ENCODE data around the gene CPN2. TPM values are rescaled to one million over a fixed set of nuclear protein-coding genes. Genes with fewer than 3 reads are reported as not detected.

The CPN2 gene
- total and polyA plus RNA-seq, 10 of the 15 experiments (the other 5 are each of a cell fraction or from before 2014, with no cell fraction given): not detected

GRCh38 chr3:194367992-194368841 lies 17.1 kb upstream of the CPN2 start:
- 19% methylated on average over 18 of the region's 18 CpGs for WGBS (ENCODE audit: insufficient coverage, insufficient replicate concordance, low lambda C conversion rate, missing lambda C conversion rate)
- Histone ChIP-seq H3K27ac (ENCODE audit: control insufficient read depth, insufficient read depth) (no peak overlapping the region), H3K4me3 (no peak overlapping the region), H3K9me3 (replicated peaks; ENCODE audit: control insufficient read depth, insufficient read depth, low read length) (no peaks in the 10 kb centered on the region), H3K9ac (ENCODE audit: control insufficient read depth, insufficient read depth, low read length) (no peak overlapping the region), H3K79me2 (ENCODE audit: control insufficient read depth, insufficient read depth, low read length) (no peaks in the 10 kb centered on the region), H3K36me3 (ENCODE audit: control insufficient read depth in 2 of 2, insufficient read depth in 2 of 2, low read length in 1 of 2) (no peaks in the 10 kb centered on the region), H3K27me3 (replicated peaks in 1 of 2; ENCODE audit: control insufficient read depth in 2 of 2, insufficient read depth in 2 of 2, low read length in 1 of 2) (peaks cover 8 to 14% of the 10 kb centered on the region in 2 experiments; a peak in 3 of 4 replicates), H3K4me2 (ENCODE audit: control insufficient read depth, insufficient read depth) (no peak overlapping the region), H2AFZ (ENCODE audit: control insufficient read depth, low read depth, low read length) (no peak overlapping the region), H4K20me1 (ENCODE audit: control insufficient read depth, insufficient read depth) (no peaks in the 10 kb centered on the region), H3K4me1 (ENCODE audit: control insufficient read depth, insufficient read depth, low read length) (no peaks in the 10 kb centered on the region)
- DNase-seq (ENCODE audit: low read depth, low spot score) (no peak), FAIRE-seq (no peak), ATAC-seq (no peak)
- intact Hi-C loops (cut with micrococcal nuclease; ENCODE audit: unreplicated experiment): no loop called here
- POLR2A ChIA-PET: no interaction called here
- BruUV-seq (replicated peaks): no TSS peak
- SMC1A ChIA-PET (ENCODE audit: uncharacterized antibody, unreplicated experiment): no interaction called here
- TF ChIP-seq TBL1XR1 (IDR thresholded peaks at IDR 0.05; ENCODE audit: low read depth, low read length) (no peak), CEBPZ (IDR thresholded peaks at IDR 0.05; ENCODE audit: low read depth, low read length) (no peak), BMI1 (IDR thresholded peaks at IDR 0.05; ENCODE audit: borderline replicate concordance) (no peak), JUND (IDR thresholded peaks at IDR 0.05; ENCODE audit: low read depth, low read length) (no peak), CHD4 (IDR thresholded peaks at IDR 0.05) (no peak), TAF1 (IDR thresholded peaks at IDR 0.05; ENCODE audit: borderline replicate concordance, low read depth, low read length) (no peak), ZBTB40 (IDR thresholded peaks at IDR 0.05; ENCODE audit: borderline replicate concordance) (no peak), NR2C1 (IDR thresholded peaks at IDR 0.05) (no peak), FOS (IDR thresholded peaks at IDR 0.05; ENCODE audit: borderline replicate concordance, extremely low read depth, insufficient read length) (no peak), MYC (IDR thresholded peaks at IDR 0.05; ENCODE audit: insufficient read depth, insufficient read length, insufficient replicate concordance, low read length, severe bottlenecking) (no peak), GATAD2B (conservative IDR thresholded peaks at IDR 0.05; ENCODE audit: low read depth) (no peak), HDAC6 (IDR thresholded peaks at IDR 0.05; ENCODE audit: unreplicated experiment) (no peak), MXI1 (IDR thresholded peaks at IDR 0.05; ENCODE audit: low read depth, low read length) (no peak), IRF5 (IDR thresholded peaks at IDR 0.05; ENCODE audit: borderline replicate concordance) (no peak)
- in situ Hi-C loops (cut with MboI): no loop called here
- RAD21 ChIA-PET (ENCODE audit: unreplicated experiment): no interaction called here
- CTCF ChIA-PET: interaction anchor here (0.7 to 1.5 kb wide), 2 partner anchors 24 to 41 kb away, joined by 3 to 6 read pairs; no protein-coding TSS in a partner anchor
